Endodermal cell (in vitro differentiated cells): ENCODE measurements around the gene KLHL17. TPM values are rescaled to one million over a fixed set of nuclear protein-coding genes. Genes with fewer than 3 reads are reported as not detected.

Experiments
- DNase-seq: peaks from one replicate; pipeline ENCODE4 v3.0.0-alpha.2; 2017
- H3K27ac ChIP-seq: 2 replicates; pipeline ENCODE4 v1.5.1; 2013; ENCODE audit warnings: mild to moderate bottlenecking, low read depth, low read length, moderate library complexity
- H3K27me3 ChIP-seq: 2 replicates; pipeline ENCODE4 v1.6.1; 2013; ENCODE audit warnings: mild to moderate bottlenecking, low read length, moderate library complexity; ENCODE audit not compliant: insufficient read depth, control insufficient read depth, poor library complexity, severe bottlenecking
- H3K36me3 ChIP-seq: 2 replicates; pipeline ENCODE4 v1.7.0; 2013; ENCODE audit warnings: mild to moderate bottlenecking, low read length, moderate library complexity; ENCODE audit not compliant: control insufficient read depth, insufficient read depth
- H3K4me1 ChIP-seq: one replicate; pipeline ENCODE4 v1.7.0; 2013; ENCODE audit warnings: low read length; ENCODE audit not compliant: control insufficient read depth, insufficient read depth
- H3K4me3 ChIP-seq: 2 replicates; pipeline ENCODE4 v1.5.1; 2013; ENCODE audit warnings: mild to moderate bottlenecking, low read length, moderate library complexity
- H3K9ac ChIP-seq: 2 replicates; pipeline ENCODE4 v1.6.1; 2013; ENCODE audit warnings: mild to moderate bottlenecking, low read length, moderate library complexity; ENCODE audit not compliant: poor library complexity, severe bottlenecking; ENCODE audit errors: extremely low read depth
- H3K9me3 ChIP-seq: 2 replicates; pipeline ENCODE4 v1.6.1; 2013; ENCODE audit warnings: mild to moderate bottlenecking, low read length, moderate library complexity; ENCODE audit not compliant: control insufficient read depth
- H3K27ac Mint-ChIP-seq: 2 replicates; pipeline ENCODE4 v1.8.0; 2020; ENCODE audit warnings: mixed read lengths
- H3K27me3 Mint-ChIP-seq: 2 replicates; pipeline ENCODE4 v1.8.0; 2021; ENCODE audit warnings: mild to moderate bottlenecking, mixed read lengths; ENCODE audit not compliant: insufficient read depth
- H3K36me3 Mint-ChIP-seq: 2 replicates; pipeline ENCODE4 v1.8.0; 2020; ENCODE audit warnings: low read depth, mixed read lengths
- H3K4me1 Mint-ChIP-seq: 2 replicates; pipeline ENCODE4 v1.8.0; 2020; ENCODE audit warnings: mixed read lengths
- H3K4me3 Mint-ChIP-seq: 2 replicates; pipeline ENCODE4 v1.8.0; 2020; ENCODE audit warnings: mild to moderate bottlenecking, moderate library complexity, mixed read lengths
- H3K9me3 Mint-ChIP-seq: 2 replicates; pipeline ENCODE4 v1.8.0; 2020; ENCODE audit warnings: mild to moderate bottlenecking, mixed read lengths
- WGBS, 2 experiments: methylation state at CpG; one replicate each; pipeline versions ENCODE4 v1.1.5 to v1.1.7; 2013; ENCODE audit warnings: missing lambda C conversion rate in 2 of 2, mixed read lengths in 1 of 2; ENCODE audit not compliant: insufficient coverage in 1 of 2, insufficient read length in 1 of 2; 5-methylcytosine and 5-hydroxymethylcytosine counted together
- total RNA-seq, 2 donors: library from RNA; stranded (reverse); fragmentation: NEBNext Ultra II Directional in 1 of 2; extraction: Animal tissue kit (Norgen Biotek cat#: 25700) in 1 of 2; gene quantifications; 2 replicates in 1 of 2; 3 replicates in 1 of 2; pipeline ENCODE4 v1.2.1, GENCODE V29; 2021
- TF ChIP-seq, protein P1 (sequence below): fragments of 200-600 bp; sonication (generic); conservative IDR thresholded peaks from 2 replicates; pipeline ENCODE4 v1.5.0; 2021; ENCODE audit warnings: antibody characterized with exemption, mild to moderate bottlenecking

The KLHL17 gene
- total RNA-seq, 2 donors from 2014 or later, result 49.2 to 58.2 TPM

DNA sequence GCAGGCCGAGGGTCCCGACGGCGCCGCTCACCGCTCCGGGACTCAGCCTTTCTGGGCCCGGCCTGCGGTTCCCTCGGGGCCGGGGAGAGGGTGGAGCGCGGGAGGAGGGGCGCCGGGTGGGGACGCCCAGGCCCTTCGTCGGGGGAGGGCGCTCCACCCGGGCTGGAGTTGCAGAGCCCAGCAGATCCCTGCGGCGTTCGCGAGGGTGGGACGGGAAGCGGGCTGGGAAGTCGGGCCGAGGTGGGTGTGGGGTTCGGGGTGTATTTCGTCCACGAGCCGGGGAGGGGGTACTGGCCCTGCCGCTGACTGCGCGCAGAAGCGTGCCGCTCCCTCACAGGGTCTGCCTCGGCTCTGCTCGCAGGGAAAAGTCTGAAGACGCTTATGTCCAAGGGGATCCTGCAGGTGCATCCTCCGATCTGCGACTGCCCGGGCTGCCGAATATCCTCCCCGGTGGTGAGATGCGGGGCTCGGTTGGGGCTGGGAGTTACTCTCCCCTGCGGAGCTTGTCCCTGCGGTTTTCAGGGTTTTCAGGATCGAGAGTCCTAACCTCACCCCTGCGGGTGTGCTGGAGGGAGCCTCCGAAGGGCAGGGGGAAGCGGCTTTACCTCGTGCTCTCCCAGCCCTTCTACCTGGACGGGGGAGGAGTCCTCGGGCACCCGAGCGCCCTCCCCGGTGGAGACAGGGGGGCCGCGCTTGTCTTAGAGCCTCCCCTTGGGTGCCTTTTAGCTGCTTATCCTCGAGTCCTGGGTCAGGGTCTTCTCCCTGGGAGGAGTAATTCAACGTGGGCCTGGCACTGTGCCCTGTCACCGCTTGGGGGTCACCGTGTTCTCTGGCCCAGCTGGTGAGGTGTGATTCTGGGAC, 34.6 kb upstream of the KLHL17 start:
- TF ChIP-seq, protein P1, sequence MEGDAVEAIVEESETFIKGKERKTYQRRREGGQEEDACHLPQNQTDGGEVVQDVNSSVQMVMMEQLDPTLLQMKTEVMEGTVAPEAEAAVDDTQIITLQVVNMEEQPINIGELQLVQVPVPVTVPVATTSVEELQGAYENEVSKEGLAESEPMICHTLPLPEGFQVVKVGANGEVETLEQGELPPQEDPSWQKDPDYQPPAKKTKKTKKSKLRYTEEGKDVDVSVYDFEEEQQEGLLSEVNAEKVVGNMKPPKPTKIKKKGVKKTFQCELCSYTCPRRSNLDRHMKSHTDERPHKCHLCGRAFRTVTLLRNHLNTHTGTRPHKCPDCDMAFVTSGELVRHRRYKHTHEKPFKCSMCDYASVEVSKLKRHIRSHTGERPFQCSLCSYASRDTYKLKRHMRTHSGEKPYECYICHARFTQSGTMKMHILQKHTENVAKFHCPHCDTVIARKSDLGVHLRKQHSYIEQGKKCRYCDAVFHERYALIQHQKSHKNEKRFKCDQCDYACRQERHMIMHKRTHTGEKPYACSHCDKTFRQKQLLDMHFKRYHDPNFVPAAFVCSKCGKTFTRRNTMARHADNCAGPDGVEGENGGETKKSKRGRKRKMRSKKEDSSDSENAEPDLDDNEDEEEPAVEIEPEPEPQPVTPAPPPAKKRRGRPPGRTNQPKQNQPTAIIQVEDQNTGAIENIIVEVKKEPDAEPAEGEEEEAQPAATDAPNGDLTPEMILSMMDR, result no peak
- no peaks in the 10 kb centered on the region for H3K9me3 ChIP-seq
- Mint-ChIP-seq H3K9me3 (no peaks in the 10 kb centered on the region), H3K27me3 (peaks cover 82% of the 10 kb centered on the region), H3K4me3 (peak overlapping the region; percentile 67), H3K27ac (no peak overlapping the region), H3K4me1 (peaks cover 15% of the 10 kb centered on the region), H3K36me3 (peaks cover 32% of the 10 kb centered on the region)
- H3K4me1 ChIP-seq, result peaks cover 1% of the 10 kb centered on the region
- DNase-seq, result peak; percentile 74
- H3K36me3 ChIP-seq, result no peaks in the 10 kb centered on the region
- no peak overlapping the region for H3K4me3 ChIP-seq
- H3K9ac ChIP-seq, result no peak overlapping the region
- no peak overlapping the region for H3K27ac ChIP-seq
- peaks cover 81% of the 10 kb centered on the region for H3K27me3 ChIP-seq
- 7 to 8% methylated on average over 20 to 65 of the region's 65 CpGs for WGBS, 2 experiments

DNA sequence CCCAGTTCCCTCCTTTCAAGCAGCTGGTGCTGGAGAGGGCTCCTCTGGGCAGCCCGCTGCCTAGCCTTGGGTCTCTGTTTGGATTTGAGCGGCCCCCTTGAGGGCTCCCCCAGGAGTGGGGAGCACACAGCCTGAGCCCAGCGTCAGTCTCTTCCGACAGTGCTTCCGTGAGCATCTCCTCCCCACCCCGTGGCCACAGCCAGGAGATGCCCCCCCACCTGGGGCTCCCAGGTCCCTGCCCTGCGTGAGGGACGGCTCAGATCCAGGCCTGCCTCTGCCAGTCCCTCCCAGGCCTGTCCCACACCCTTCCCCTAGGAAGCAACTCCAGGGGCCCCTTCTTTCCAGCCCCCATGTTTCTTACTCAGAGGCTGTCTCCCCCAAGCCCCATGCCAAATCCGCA, 33.1 kb upstream of the KLHL17 start:
- H3K36me3 ChIP-seq, result no peaks in the 10 kb centered on the region
- DNase-seq, result no peak
- no peak overlapping the region for H3K4me3 Mint-ChIP-seq
- H3K4me1 Mint-ChIP-seq, result peaks cover 17% of the 10 kb centered on the region
- H3K9me3 Mint-ChIP-seq, result no peaks in the 10 kb centered on the region
- no peak overlapping the region for H3K4me3 ChIP-seq
- TF ChIP-seq, protein P1, result no peak
- peaks cover 74% of the 10 kb centered on the region for H3K27me3 Mint-ChIP-seq
- peaks cover 31% of the 10 kb centered on the region for H3K36me3 Mint-ChIP-seq
- no peaks in the 10 kb centered on the region for H3K4me1 ChIP-seq
- H3K27ac Mint-ChIP-seq, result no peak overlapping the region
- 60 to 79% methylated on average over 4 to 9 of the region's 9 CpGs for WGBS, 2 experiments
- H3K27me3 ChIP-seq, result peaks cover 69% of the 10 kb centered on the region
- no peak overlapping the region for H3K27ac ChIP-seq
- no peak overlapping the region for H3K9ac ChIP-seq
- H3K9me3 ChIP-seq, result no peaks in the 10 kb centered on the region

DNA sequence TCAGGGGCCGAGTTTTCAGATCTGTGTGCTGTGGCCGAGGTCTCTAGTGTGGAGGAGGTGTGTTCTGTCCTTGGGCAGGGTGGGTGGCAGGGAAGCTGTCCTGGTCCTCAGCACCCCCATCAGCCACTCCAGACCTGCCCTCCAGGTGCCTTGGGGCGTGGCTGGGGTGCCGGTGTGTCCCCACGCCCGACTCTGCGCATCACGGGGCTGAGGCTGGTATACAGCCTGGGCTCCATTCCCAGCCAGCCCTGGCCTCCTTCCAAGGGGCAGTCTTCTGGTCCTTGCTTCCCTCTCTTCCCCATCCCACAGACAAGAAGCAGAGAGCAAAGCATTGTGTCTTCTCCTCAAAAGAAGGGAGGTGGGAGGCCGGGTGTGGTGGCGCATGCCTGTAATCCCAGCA, 32.6 kb upstream of the KLHL17 start:
- peaks cover 17% of the 10 kb centered on the region for H3K4me1 Mint-ChIP-seq
- H3K27me3 Mint-ChIP-seq, result peaks cover 71% of the 10 kb centered on the region

More for the DNA sequence above, 32.6 kb upstream of the KLHL17 start:
- Histone ChIP-seq H3K27me3 (peaks cover 64% of the 10 kb centered on the region), H3K36me3 (no peaks in the 10 kb centered on the region), H3K9me3 (no peaks in the 10 kb centered on the region), H3K4me1 (no peaks in the 10 kb centered on the region), H3K27ac (no peak overlapping the region), H3K9ac (no peak overlapping the region), H3K4me3 (no peak overlapping the region)
- WGBS, 2 experiments, result 88 to 92% methylated on average over 3 to 10 of the region's 10 CpGs
- DNase-seq, result no peak
- H3K9me3 Mint-ChIP-seq, result no peaks in the 10 kb centered on the region
- H3K4me3 Mint-ChIP-seq, result no peak overlapping the region
- no peak overlapping the region for H3K27ac Mint-ChIP-seq
- TF ChIP-seq, protein P1, result no peak
- peaks cover 31% of the 10 kb centered on the region for H3K36me3 Mint-ChIP-seq
